Measurements from ENCODE around the gene IGFL4. TPM values are rescaled to one million over a fixed set of nuclear protein-coding genes. Genes with fewer than 3 reads are reported as not detected.
A peak's percentile ranks its signal among the peaks of the same experiment; 100 is the strongest.

IGFL4 gene
- polyA plus RNA-seq, 2 donors = 0.02 to 0.16 TPM

- Histone ChIP-seq H3K27me3 (ENCODE audit: control insufficient read depth in 1 of 2, insufficient read depth in 2 of 2, low read length in 2 of 2) (no peaks in the 10 kb centered on the region), H3K4me1 (ENCODE audit: control insufficient read depth in 2 of 2, insufficient read depth in 2 of 2, low read length in 1 of 2) (peaks cover 13% of the 10 kb centered on the region in 2 donors), H3K4me3 (ENCODE audit: low read depth in 1 of 2, low read length in 2 of 2) (peak overlapping the region; percentile 70 to 71), H3K27ac (ENCODE audit: low read depth in 2 of 2, low read length in 1 of 2) (peak overlapping the region in 1 of 2 donors; percentile 6), H3K36me3 (ENCODE audit: control insufficient read depth in 2 of 2, insufficient read depth in 2 of 2, low read length in 1 of 2) (no peaks in the 10 kb centered on the region), H3K9me3 (ENCODE audit: control insufficient read depth in 2 of 2, insufficient read depth in 1 of 2, low read depth in 1 of 2, low read length in 1 of 2) (no peaks in the 10 kb centered on the region)
- 1% methylated on average over 46 to 48 of the region's 48 CpGs for WGBS, 2 donors
Observed at GRCh38 chr19:46016426-46017094, 24.2 kb downstream of the IGFL4 start.

- Histone ChIP-seq H3K4me3 (ENCODE audit: low read depth in 1 of 2, low read length in 2 of 2) (peak overlapping the region; percentile 70 to 71), H3K27me3 (ENCODE audit: control insufficient read depth in 1 of 2, insufficient read depth in 2 of 2, low read length in 2 of 2) (no peaks in the 10 kb centered on the region), H3K4me1 (ENCODE audit: control insufficient read depth in 2 of 2, insufficient read depth in 2 of 2, low read length in 1 of 2) (peaks cover 13% of the 10 kb centered on the region in 2 donors), H3K36me3 (ENCODE audit: control insufficient read depth in 2 of 2, insufficient read depth in 2 of 2, low read length in 1 of 2) (no peaks in the 10 kb centered on the region), H3K9me3 (ENCODE audit: control insufficient read depth in 2 of 2, insufficient read depth in 1 of 2, low read depth in 1 of 2, low read length in 1 of 2) (no peaks in the 10 kb centered on the region), H3K27ac (ENCODE audit: low read depth in 2 of 2, low read length in 1 of 2) (no peak overlapping the region)
- 4 to 5% methylated on average over 26 to 63 of the region's 63 CpGs for WGBS, 2 donors
Observed at GRCh38 chr19:46015687-46016425, 24.9 kb downstream of the IGFL4 start.

GRCh38 chr19:46014941-46015686 is 25.7 kb downstream of the IGFL4 start:
- Histone ChIP-seq H3K4me1 (ENCODE audit: control insufficient read depth in 2 of 2, insufficient read depth in 2 of 2, low read length in 1 of 2) (peaks cover 13% of the 10 kb centered on the region in 2 donors), H3K4me3 (ENCODE audit: low read depth in 1 of 2, low read length in 2 of 2) (peak overlapping the region; percentile 46 to 70), H3K36me3 (ENCODE audit: control insufficient read depth in 2 of 2, insufficient read depth in 2 of 2, low read length in 1 of 2) (peaks cover 0 to 2% of the 10 kb centered on the region in 2 donors), H3K27ac (ENCODE audit: low read depth in 2 of 2, low read length in 1 of 2) (peak overlapping the region in 1 of 2 donors; percentile 63), H3K27me3 (ENCODE audit: control insufficient read depth in 1 of 2, insufficient read depth in 2 of 2, low read length in 2 of 2) (no peaks in the 10 kb centered on the region), H3K9me3 (ENCODE audit: control insufficient read depth in 2 of 2, insufficient read depth in 1 of 2, low read depth in 1 of 2, low read length in 1 of 2) (no peaks in the 10 kb centered on the region)
- WGBS, 2 donors = 8 to 9% methylated on average over 49 to 74 of the region's 74 CpGs

- Histone ChIP-seq H3K4me1 (ENCODE audit: control insufficient read depth in 2 of 2, insufficient read depth in 2 of 2, low read length in 1 of 2) (peaks cover 12 to 13% of the 10 kb centered on the region in 2 donors), H3K27me3 (ENCODE audit: control insufficient read depth in 1 of 2, insufficient read depth in 2 of 2, low read length in 2 of 2) (no peaks in the 10 kb centered on the region), H3K27ac (ENCODE audit: low read depth in 2 of 2, low read length in 1 of 2) (no peak overlapping the region), H3K9me3 (ENCODE audit: control insufficient read depth in 2 of 2, insufficient read depth in 1 of 2, low read depth in 1 of 2, low read length in 1 of 2) (no peaks in the 10 kb centered on the region), H3K36me3 (ENCODE audit: control insufficient read depth in 2 of 2, insufficient read depth in 2 of 2, low read length in 1 of 2) (peaks cover 0 to 2% of the 10 kb centered on the region in 2 donors), H3K4me3 (ENCODE audit: low read depth in 1 of 2, low read length in 2 of 2) (peak overlapping the region; percentile 44 to 46)
- WGBS, 2 donors = 34 to 38% methylated on average over 8 of the region's 8 CpGs
Observed at GRCh38 chr19:46014534-46014933, 26.3 kb downstream of the IGFL4 start.

- no peaks in the 10 kb centered on the region for H3K27me3 ChIP-seq (ENCODE audit: control insufficient read depth in 1 of 2, insufficient read depth in 2 of 2, low read length in 2 of 2)
- WGBS, 2 donors = 55 to 64% methylated on average over 28 of the region's 28 CpGs
Observed at GRCh38 chr19:46009530-46010510, 31.0 kb downstream of the IGFL4 start.

GRCh38 chr19:46006411-46006810 is 34.4 kb downstream of the IGFL4 start:
- no peak overlapping the region for H3K27ac ChIP-seq (ENCODE audit: low read depth in 2 of 2, low read length in 1 of 2)
- no peaks in the 10 kb centered on the region for H3K27me3 ChIP-seq (ENCODE audit: control insufficient read depth in 1 of 2, insufficient read depth in 2 of 2, low read length in 2 of 2)
- H3K4me3 ChIP-seq (ENCODE audit: low read depth in 1 of 2, low read length in 2 of 2) = no peak overlapping the region
- peaks cover 3 to 10% of the 10 kb centered on the region in 2 donors for H3K36me3 ChIP-seq (ENCODE audit: control insufficient read depth in 2 of 2, insufficient read depth in 2 of 2, low read length in 1 of 2)
- no peaks in the 10 kb centered on the region for H3K9me3 ChIP-seq (ENCODE audit: control insufficient read depth in 2 of 2, insufficient read depth in 1 of 2, low read depth in 1 of 2, low read length in 1 of 2)
- WGBS, 2 donors = 94 to 96% methylated on average over 13 of the region's 13 CpGs
- H3K4me1 ChIP-seq (ENCODE audit: control insufficient read depth in 2 of 2, insufficient read depth in 2 of 2, low read length in 1 of 2) = no peaks in the 10 kb centered on the region

More at GRCh38 chr19:46009530-46010510, 31.0 kb downstream of the IGFL4 start:
- peaks cover 3 to 10% of the 10 kb centered on the region in 2 donors for H3K36me3 ChIP-seq (ENCODE audit: control insufficient read depth in 2 of 2, insufficient read depth in 2 of 2, low read length in 1 of 2)
- H3K9me3 ChIP-seq (ENCODE audit: control insufficient read depth in 2 of 2, insufficient read depth in 1 of 2, low read depth in 1 of 2, low read length in 1 of 2) = no peaks in the 10 kb centered on the region
- H3K4me1 ChIP-seq (ENCODE audit: control insufficient read depth in 2 of 2, insufficient read depth in 2 of 2, low read length in 1 of 2) = peaks cover 3% of the 10 kb centered on the region in 2 donors
- no peak overlapping the region for H3K27ac ChIP-seq (ENCODE audit: low read depth in 2 of 2, low read length in 1 of 2)
- no peak overlapping the region for H3K4me3 ChIP-seq (ENCODE audit: low read depth in 1 of 2, low read length in 2 of 2)

GRCh38 chr19:46002678-46003275 is 38.0 kb downstream of the IGFL4 start:
- Histone ChIP-seq H3K27me3 (ENCODE audit: control insufficient read depth in 1 of 2, insufficient read depth in 2 of 2, low read length in 2 of 2) (no peaks in the 10 kb centered on the region), H3K4me3 (ENCODE audit: low read depth in 1 of 2, low read length in 2 of 2) (no peak overlapping the region), H3K4me1 (ENCODE audit: control insufficient read depth in 2 of 2, insufficient read depth in 2 of 2, low read length in 1 of 2) (peaks cover 4 to 9% of the 10 kb centered on the region in 2 donors), H3K27ac (ENCODE audit: low read depth in 2 of 2, low read length in 1 of 2) (no peak overlapping the region), H3K36me3 (ENCODE audit: control insufficient read depth in 2 of 2, insufficient read depth in 2 of 2, low read length in 1 of 2) (peaks cover 0 to 8% of the 10 kb centered on the region in 2 donors), H3K9me3 (ENCODE audit: control insufficient read depth in 2 of 2, insufficient read depth in 1 of 2, low read depth in 1 of 2, low read length in 1 of 2) (no peaks in the 10 kb centered on the region)
- 96 to 98% methylated on average over 15 of the region's 15 CpGs for whole genome bisulfite sequencing, 2 donors

- WGBS, 2 donors = 6 to 8% methylated on average over 33 to 34 of the region's 34 CpGs
- H3K9me3 ChIP-seq (ENCODE audit: control insufficient read depth in 2 of 2, insufficient read depth in 1 of 2, low read depth in 1 of 2, low read length in 1 of 2) = no peaks in the 10 kb centered on the region
- no peak overlapping the region for H3K27ac ChIP-seq (ENCODE audit: low read depth in 2 of 2, low read length in 1 of 2)
- peaks cover 4 to 9% of the 10 kb centered on the region in 2 donors for H3K4me1 ChIP-seq (ENCODE audit: control insufficient read depth in 2 of 2, insufficient read depth in 2 of 2, low read length in 1 of 2)
- no peaks in the 10 kb centered on the region for H3K27me3 ChIP-seq (ENCODE audit: control insufficient read depth in 1 of 2, insufficient read depth in 2 of 2, low read length in 2 of 2)
- peaks cover 0 to 5% of the 10 kb centered on the region in 2 donors for H3K36me3 ChIP-seq (ENCODE audit: control insufficient read depth in 2 of 2, insufficient read depth in 2 of 2, low read length in 1 of 2)
- no peak overlapping the region for H3K4me3 ChIP-seq (ENCODE audit: low read depth in 1 of 2, low read length in 2 of 2)
Observed at GRCh38 chr19:46000491-46001246, 40.1 kb downstream of the IGFL4 start.
